Posterior vena cava (tissue), 2 donors: ENCODE measurements around the gene AANAT. TPM values are rescaled to one million over a fixed set of nuclear protein-coding genes. Genes with fewer than 3 reads are reported as not detected.
A peak's percentile ranks its signal among the peaks of the same experiment; 100 is the strongest.

Experiments
- DNase-seq: peaks from one replicate; pipeline ENCODE4 v3.0.0-alpha.2; 2020; ENCODE audit warnings: low spot score
- intact Hi-C, 2 donors: fragments of 100-400 bp; cut with DNase I; formaldehyde crosslinking; loops; one replicate each; pipeline versions ENCODE4 v1.14.1 to v1.14.2; 2022 to 2023
- total RNA-seq, 2 donors: library from RNA; stranded (reverse); fragmentation: NEBNext Ultra II Directional; extraction: Animal tissue kit (Norgen Biotek cat#: 25700); gene quantifications; one replicate each; pipeline ENCODE4 v1.2.1, GENCODE V29; 2021
- donor health status: DM: yes; HTN: yes; CAD: no.
- donor health status: DM: yes; HTN: yes; CAD: no.

Gene AANAT
- total RNA-seq, 2 donors from 2014 or later = not detected

- intact Hi-C loops = no loop called here
- no peak for DNase-seq
These were observed 5.4 kb upstream of the AANAT start for GRCh38 chr17:76461765-76462555.

GRCh38 chr17:76462556-76463290 lies 4.7 kb upstream of the AANAT start:
- intact Hi-C loops = no loop called here
- no peak for DNase-seq

GRCh38 chr17:76466775-76467130 lies 650 bp upstream of the AANAT start:
- DNase-seq = no peak
- intact Hi-C loops = loop anchor here (2.0 kb wide), 1 partner anchor 38 kb away; no protein-coding TSS in a partner anchor

- no peak for DNase-seq
- intact Hi-C loops = loop anchor here (2.0 kb wide), 1 partner anchor 37 kb away; no protein-coding TSS in a partner anchor
These were observed 618 bp downstream of the AANAT start for GRCh38 chr17:76467809-76468633.

GRCh38 chr17:76468634-76469010 lies 1.2 kb downstream of the AANAT start:
- no peak for DNase-seq
- intact Hi-C loops = no loop called here

GRCh38 chr17:76469076-76469990 lies 1.9 kb downstream of the AANAT start:
- no peak for DNase-seq
- intact Hi-C loops = no loop called here

- intact Hi-C loops = no loop called here
- no peak for DNase-seq
These were observed 2.8 kb downstream of the AANAT start for GRCh38 chr17:76469991-76470739.

GRCh38 chr17:76471498-76472257 lies 4.3 kb downstream of the AANAT start:
- intact Hi-C loops = no loop called here
- no peak for DNase-seq

- intact Hi-C loops = no loop called here
- no peak for DNase-seq
These were observed 4.8 kb downstream of the AANAT start for GRCh38 chr17:76472258-76472645.

- intact Hi-C loops = no loop called here
- DNase-seq = peak; percentile 73
These were observed 5.3 kb downstream of the AANAT start for GRCh38 chr17:76472726-76473125.

GRCh38 chr17:76473541-76473985 lies 6.2 kb downstream of the AANAT start:
- intact Hi-C loops = no loop called here
- peak; percentile 77 for DNase-seq

- peak; percentile 78 for DNase-seq
- intact Hi-C loops = no loop called here
These were observed 6.8 kb downstream of the AANAT start for GRCh38 chr17:76474238-76474637.

- DNase-seq = peak; percentile 62
- intact Hi-C loops = no loop called here
These were observed 7.5 kb downstream of the AANAT start for GRCh38 chr17:76474894-76475293.

GRCh38 chr17:76475302-76475701 lies 7.9 kb downstream of the AANAT start:
- no peak for DNase-seq
- intact Hi-C loops = no loop called here

GRCh38 chr17:76476736-76477135 lies 9.3 kb downstream of the AANAT start:
- peak; percentile 72 for DNase-seq
- intact Hi-C loops = no loop called here

GRCh38 chr17:76477576-76477975 lies 10.2 kb downstream of the AANAT start:
- peak; percentile 66 for DNase-seq
- intact Hi-C loops = no loop called here

- intact Hi-C loops = no loop called here
- DNase-seq = no peak
These were observed 10.7 kb downstream of the AANAT start for GRCh38 chr17:76478097-76478496.
